Thymus (tissue), 11 donors: ENCODE measurements around the gene PDS5A. TPM values are rescaled to one million over a fixed set of nuclear protein-coding genes. Genes with fewer than 3 reads are reported as not detected.
"Not testable (repeated sequence)": the region's sequence is repeated elsewhere in the genome, so short reads cannot be mapped to it uniquely, and the experiment has no call there.

Experiments used
- DNase-seq, 9 donors: peaks; one replicate each; pipeline ENCODE4 v3.0.0-alpha.2; 2013; ENCODE audit warnings: low spot score in 9 of 9, low read depth in 6 of 9, missing footprints in 1 of 9
- H3K27ac ChIP-seq, 2 donors: one replicate each; pipeline ENCODE4 v1.5.1; 2013; ENCODE audit warnings: control low read depth in 1 of 2, low read depth in 1 of 2, low read length in 1 of 2, mild to moderate bottlenecking in 1 of 2, moderate library complexity in 1 of 2
- H3K27me3 ChIP-seq, 2 donors: one replicate each; pipeline ENCODE4 v1.5.1; 2013; ENCODE audit warnings: low read length in 1 of 2; ENCODE audit not compliant: control insufficient read depth in 2 of 2, insufficient read depth in 1 of 2
- H3K36me3 ChIP-seq, 2 donors: one replicate each; pipeline ENCODE4 v1.5.1; 2013; ENCODE audit warnings: low read length in 1 of 2, mild to moderate bottlenecking in 1 of 2, moderate library complexity in 1 of 2; ENCODE audit not compliant: control insufficient read depth in 2 of 2, insufficient read depth in 2 of 2
- H3K4me1 ChIP-seq, 2 donors: one replicate each; pipeline ENCODE4 v1.5.1; 2013; ENCODE audit warnings: low read length in 2 of 2; ENCODE audit not compliant: control insufficient read depth in 2 of 2, insufficient read depth in 2 of 2
- H3K4me3 ChIP-seq, 2 donors: one replicate each; pipeline ENCODE4 v1.5.1; 2013; ENCODE audit warnings: low read length in 2 of 2, control low read depth in 1 of 2, mild to moderate bottlenecking in 1 of 2
- H3K9me3 ChIP-seq, 2 donors: one replicate each; pipeline ENCODE4 v1.5.1; 2013; ENCODE audit warnings: low read length in 1 of 2, mild to moderate bottlenecking in 1 of 2; ENCODE audit not compliant: control insufficient read depth in 2 of 2, insufficient read depth in 1 of 2
- WGBS: extraction: QIAGEN DNeasy Blood & Tissue Kit; methylation state at CpG from one replicate; pipeline ENCODE4 v1.1.7; 2013; 5-methylcytosine and 5-hydroxymethylcytosine counted together
- polyA plus RNA-seq: library from polyadenylated mRNA; stranded (reverse); fragments of 200-250 nt; gene quantifications from one replicate; pipeline ENCODE4 v1.2.3, GENCODE V29; 2013
- total RNA-seq: library from RNA; stranded (reverse); fragments of 120-200 nt; gene quantifications from one replicate; pipeline ENCODE4 v1.2.4, GENCODE V29; 2013
- donor health status: healthy.

Gene PDS5A
- total and polyA plus RNA-seq, 2 donors: 40.0 to 60.7 TPM

GRCh38 chr4:39922399-39922798 is 55.3 kb downstream of the PDS5A start:
- H3K27me3 ChIP-seq: no peaks in the 10 kb centered on the region
- H3K9me3 ChIP-seq: no peaks in the 10 kb centered on the region
- H3K27ac ChIP-seq: no peak overlapping the region
- no peak overlapping the region for H3K4me3 ChIP-seq
- H3K36me3 ChIP-seq: peaks cover 16 to 49% of the 10 kb centered on the region in 2 donors
- DNase-seq: no peak
- no peaks in the 10 kb centered on the region for H3K4me1 ChIP-seq
- WGBS: 98% methylated on average over 2 of the region's 2 CpGs

- 97% methylated on average over 4 of the region's 4 CpGs for WGBS
- no peak for DNase-seq
- Histone ChIP-seq H3K9me3 (no peaks in the 10 kb centered on the region), H3K4me1 (no peaks in the 10 kb centered on the region), H3K27ac (no peak overlapping the region), H3K27me3 (no peaks in the 10 kb centered on the region), H3K4me3 (no peak overlapping the region), H3K36me3 (peaks cover 38 to 71% of the 10 kb centered on the region in 2 donors)
These were observed 64.2 kb downstream of the PDS5A start for GRCh38 chr4:39913471-39913870.

DNA sequence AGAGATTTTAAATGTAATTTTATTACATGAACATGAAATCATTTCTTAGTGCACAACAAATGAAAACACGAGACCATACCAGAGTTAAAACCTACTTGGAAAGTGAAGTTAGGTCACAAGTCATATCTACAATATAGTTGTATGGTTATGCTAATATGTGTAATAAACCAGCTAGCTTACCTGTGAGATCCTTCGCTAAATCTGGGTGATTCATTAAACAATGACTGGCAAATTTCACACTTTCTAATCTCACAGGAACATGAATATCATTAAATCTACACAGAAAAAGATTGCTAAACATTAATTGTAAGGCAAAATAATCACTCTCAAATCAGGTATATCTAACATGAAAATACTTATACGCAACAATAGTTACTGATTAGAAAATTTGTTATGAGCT is 67.6 kb downstream of the PDS5A start:
- Histone ChIP-seq H3K27me3 (no peaks in the 10 kb centered on the region), H3K36me3 (peaks cover 19 to 59% of the 10 kb centered on the region in 2 donors), H3K27ac (no peak overlapping the region), H3K4me1 (no peaks in the 10 kb centered on the region), H3K4me3 (no peak overlapping the region), H3K9me3 (no peaks in the 10 kb centered on the region)
- WGBS: 97% methylated on average over 3 of the region's 3 CpGs
- no peak for DNase-seq

DNA sequence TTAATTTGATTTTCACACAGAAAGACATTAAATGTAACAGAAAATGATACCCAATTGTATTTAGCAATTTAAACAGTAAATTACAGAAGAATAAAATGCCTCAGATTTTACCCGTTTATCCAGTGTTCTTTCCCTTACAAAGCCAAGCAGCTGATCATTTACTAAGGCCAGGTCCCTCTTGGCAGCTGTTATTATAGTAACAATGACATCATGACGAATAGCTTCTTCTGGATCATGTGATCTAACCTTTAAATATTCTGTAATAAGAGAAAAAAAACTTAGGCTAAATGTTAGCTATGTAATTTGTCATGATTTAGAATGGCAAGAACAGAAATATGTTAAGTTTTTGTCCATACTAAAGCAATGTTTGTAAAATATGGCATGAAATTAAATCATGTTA is 69.4 kb downstream of the PDS5A start:
- peaks cover 17 to 56% of the 10 kb centered on the region in 2 donors for H3K36me3 ChIP-seq
- 97% methylated on average over 2 of the region's 2 CpGs for WGBS

GRCh38 chr4:39905656-39906055 is 72.1 kb downstream of the PDS5A start:
- Histone ChIP-seq H3K27me3 (no peaks in the 10 kb centered on the region), H3K4me3 (no peak overlapping the region), H3K36me3 (peaks cover 13 to 58% of the 10 kb centered on the region in 2 donors), H3K9me3 (no peaks in the 10 kb centered on the region), H3K4me1 (no peaks in the 10 kb centered on the region), H3K27ac (no peak overlapping the region)
- no peak for DNase-seq
- 96% methylated on average over 1 of the region's 1 CpG for WGBS

More for the DNA sequence above, 69.4 kb downstream of the PDS5A start:
- H3K4me1 ChIP-seq: no peaks in the 10 kb centered on the region
- H3K9me3 ChIP-seq: no peaks in the 10 kb centered on the region
- no peak overlapping the region for H3K4me3 ChIP-seq
- H3K27me3 ChIP-seq: no peaks in the 10 kb centered on the region
- no peak for DNase-seq
- H3K27ac ChIP-seq: no peak overlapping the region

GRCh38 chr4:39905019-39905418 is 72.7 kb downstream of the PDS5A start:
- not testable (repeated sequence) for H3K4me3 ChIP-seq, H3K4me1 ChIP-seq, DNase-seq, H3K27ac ChIP-seq, H3K9me3 ChIP-seq, H3K27me3 ChIP-seq
- WGBS: 97% methylated on average over 6 of the region's 6 CpGs
- peaks cover 11 to 55% of the 10 kb centered on the region in 2 donors for H3K36me3 ChIP-seq

DNA sequence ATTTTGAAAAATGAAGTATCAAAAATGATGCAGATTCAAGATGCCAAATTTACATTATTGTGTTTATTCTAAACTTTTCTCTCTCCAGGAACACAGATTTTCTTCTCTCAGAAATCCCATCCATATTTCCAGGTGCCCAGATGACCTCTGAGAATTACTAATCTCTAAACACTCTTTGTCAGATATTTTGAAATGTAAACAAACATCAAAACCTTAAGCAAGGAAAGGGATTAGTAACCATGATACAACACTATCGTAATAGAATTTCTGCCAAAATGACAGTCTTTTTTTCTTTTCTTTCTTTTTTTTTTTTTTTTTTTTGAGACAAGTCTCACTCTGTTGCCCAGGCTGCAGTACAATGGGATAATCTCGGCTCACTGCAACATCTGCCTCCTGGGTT is 76.7 kb downstream of the PDS5A start:
- H3K4me3 ChIP-seq: no peak overlapping the region
- no peaks in the 10 kb centered on the region for H3K4me1 ChIP-seq
- WGBS: over 99% methylated on average over 2 of the region's 2 CpGs
- H3K27me3 ChIP-seq: no peaks in the 10 kb centered on the region
- DNase-seq: no peak
- H3K9me3 ChIP-seq: no peaks in the 10 kb centered on the region
- peaks cover 26 to 73% of the 10 kb centered on the region in 2 donors for H3K36me3 ChIP-seq
- H3K27ac ChIP-seq: no peak overlapping the region

GRCh38 chr4:39899291-39899690 is 78.4 kb downstream of the PDS5A start:
- no peaks in the 10 kb centered on the region for H3K27me3 ChIP-seq
- WGBS: 94% methylated on average over 3 of the region's 3 CpGs
- peaks cover 32 to 81% of the 10 kb centered on the region in 2 donors for H3K36me3 ChIP-seq
- H3K9me3 ChIP-seq: no peaks in the 10 kb centered on the region
- H3K27ac ChIP-seq: no peak overlapping the region
- no peak overlapping the region for H3K4me3 ChIP-seq
- H3K4me1 ChIP-seq: no peaks in the 10 kb centered on the region
- no peak for DNase-seq

DNA sequence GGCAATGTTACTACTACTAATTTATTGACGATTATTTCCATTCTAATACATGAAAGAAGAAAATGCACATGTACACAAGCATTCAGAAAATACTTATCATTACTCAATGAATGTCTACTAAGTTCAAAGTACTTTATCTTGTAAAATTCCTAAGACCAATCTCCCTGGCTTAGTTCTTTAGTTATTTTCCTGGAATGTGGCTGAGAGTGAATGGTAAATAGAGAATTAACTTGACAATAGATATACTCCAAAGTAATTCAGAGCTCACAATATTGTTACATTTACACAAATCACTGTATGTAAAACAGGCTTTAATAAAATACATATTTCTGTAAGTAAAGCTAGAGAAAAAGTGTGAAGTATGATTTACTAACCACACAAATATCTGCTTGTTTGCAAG is 79.7 kb downstream of the PDS5A start:
- H3K27me3 ChIP-seq: no peaks in the 10 kb centered on the region
- WGBS: 100% methylated on average over 1 of the region's 1 CpG
- H3K4me3 ChIP-seq: no peak overlapping the region
- no peak overlapping the region for H3K27ac ChIP-seq
- H3K9me3 ChIP-seq: no peaks in the 10 kb centered on the region
- peaks cover 32 to 79% of the 10 kb centered on the region in 2 donors for H3K36me3 ChIP-seq
- no peak for DNase-seq
- no peaks in the 10 kb centered on the region for H3K4me1 ChIP-seq

DNA sequence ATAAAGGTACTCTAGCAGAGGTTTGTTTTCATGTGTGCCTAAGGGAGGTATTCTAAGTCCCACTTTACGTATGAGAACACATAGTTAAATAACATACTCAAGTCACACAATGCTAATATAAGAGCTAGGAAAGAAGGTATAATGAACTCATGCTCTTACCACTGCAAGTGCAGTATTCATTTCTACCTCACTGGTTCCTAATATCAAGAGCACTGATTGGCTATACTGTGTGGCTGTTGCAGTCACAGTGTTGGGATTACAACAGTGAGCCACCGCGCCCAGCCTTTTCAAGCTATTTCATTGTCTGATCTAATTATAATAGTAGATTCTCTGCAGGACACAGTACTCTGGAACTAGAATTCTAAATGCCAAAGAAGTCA is 84.0 kb downstream of the PDS5A start:
- Histone ChIP-seq H3K27me3 (no peaks in the 10 kb centered on the region), H3K4me1 (no peaks in the 10 kb centered on the region), H3K36me3 (peaks cover 29 to 79% of the 10 kb centered on the region in 2 donors), H3K9me3 (no peaks in the 10 kb centered on the region), H3K27ac (no peak overlapping the region), H3K4me3 (no peak overlapping the region)
- WGBS: 97% methylated on average over 3 of the region's 3 CpGs
- no peak for DNase-seq
